GM10266 (cell line): ENCODE results near the gene FSTL4.

Experiments
- DNase-seq: peaks from one replicate; pipeline ENCODE4 v3.0.0; 2012; ENCODE audit errors: extremely low spot score
- CTCF ChIP-seq: IDR thresholded peaks from 2 replicates; pipeline ENCODE4 v1.5.1; 2012; ENCODE audit warnings: mild to moderate bottlenecking, low read depth; ENCODE audit not compliant: control insufficient read depth, insufficient read depth; ENCODE audit errors: missing control alignments

Gene FSTL4

GRCh38 chr5:133322743-133323142 is 289.6 kb downstream of the FSTL4 start:
- no peak for DNase-seq
- TF ChIP-seq CTCF = no peak

- no peak for TF ChIP-seq CTCF
- peak; percentile 60 for DNase-seq
These were observed 290.4 kb downstream of the FSTL4 start for GRCh38 chr5:133321833-133322420.

GRCh38 chr5:133321286-133321832 is 291.0 kb downstream of the FSTL4 start:
- no peak for DNase-seq
- no peak for TF ChIP-seq CTCF

GRCh38 chr5:133319905-133320520 is 292.3 kb downstream of the FSTL4 start:
- no peak for DNase-seq
- no peak for TF ChIP-seq CTCF

GRCh38 chr5:133319244-133319643 is 293.1 kb downstream of the FSTL4 start:
- no peak for DNase-seq
- no peak for TF ChIP-seq CTCF

- no peak for DNase-seq
- TF ChIP-seq CTCF = no peak
These were observed 294.8 kb downstream of the FSTL4 start for GRCh38 chr5:133317558-133317957.
